GM19240 (cell line): ENCODE data around the gene TTC39B.
"Not testable (repeated sequence)": the region's sequence is repeated elsewhere in the genome, so short reads cannot be mapped to it uniquely, and the experiment has no call there.

Experiments
- DNase-seq: peaks from one replicate; pipeline ENCODE4 v3.0.0; 2011; ENCODE audit warnings: low spot score; ENCODE audit not compliant: insufficient read length

The TTC39B gene

GRCh38 chr9:15306757-15307522, at the start of gene TTC39B:
TSS of gene TTC39B (minus strand) at chr9:15307216. CDS start at chr9:15307125, 91 bp downstream.
- peak; percentile 52 for DNase-seq

- DNase-seq: no peak
Observed at GRCh38 chr9:15355669-15356068, 48.7 kb upstream of the TTC39B start.

GRCh38 chr9:15354713-15355112, 47.7 kb upstream of the TTC39B start:
- DNase-seq: no peak

GRCh38 chr9:15353892-15354291, 46.9 kb upstream of the TTC39B start:
- DNase-seq: no peak

- no peak for DNase-seq
Observed at GRCh38 chr9:15352306-15352705, 45.3 kb upstream of the TTC39B start.

GRCh38 chr9:15349892-15350761, 43.1 kb upstream of the TTC39B start:
- no peak for DNase-seq

GRCh38 chr9:15346837-15347236, 39.8 kb upstream of the TTC39B start:
- no peak for DNase-seq

- DNase-seq: no peak
Observed at GRCh38 chr9:15344191-15344590, 37.2 kb upstream of the TTC39B start.

- no peak for DNase-seq
Observed at GRCh38 chr9:15333376-15333881, 26.4 kb upstream of the TTC39B start.

GRCh38 chr9:15332939-15333338, 25.9 kb upstream of the TTC39B start:
- no peak for DNase-seq

- no peak for DNase-seq
Observed at GRCh38 chr9:15329539-15330109, 22.6 kb upstream of the TTC39B start.

GRCh38 chr9:15328946-15329345, 21.9 kb upstream of the TTC39B start:
- no peak for DNase-seq

- DNase-seq: not testable (repeated sequence)
Observed at GRCh38 chr9:15322695-15323094, 15.7 kb upstream of the TTC39B start.

- DNase-seq: not testable (repeated sequence)
Observed at GRCh38 chr9:15319661-15320060, 12.6 kb upstream of the TTC39B start.

GRCh38 chr9:15317836-15318235, 10.8 kb upstream of the TTC39B start:
- DNase-seq: no peak

- DNase-seq: no peak
Observed at GRCh38 chr9:15311607-15312006, 4.6 kb upstream of the TTC39B start.

GRCh38 chr9:15310107-15310850, 3.3 kb upstream of the TTC39B start:
- no peak for DNase-seq

- DNase-seq: no peak
Observed at GRCh38 chr9:15308511-15308910, 1.5 kb upstream of the TTC39B start.

GRCh38 chr9:15307523-15307841, 466 bp upstream of the TTC39B start:
- no peak for DNase-seq

GRCh38 chr9:15306068-15306756, 804 bp downstream of the TTC39B start:
- no peak for DNase-seq

- DNase-seq: no peak
Observed at GRCh38 chr9:15305470-15305869, 1.5 kb downstream of the TTC39B start.
